GM12872 (cell line): Measurements from ENCODE around the gene MESP1.

ENCODE experiments used
- CTCF ChIP-seq: IDR thresholded peaks from 3 replicates; pipeline ENCODE4 v1.5.1; 2011; ENCODE audit warnings: low read depth, mild to moderate bottlenecking, low read length, moderate library complexity; ENCODE audit not compliant: insufficient read depth

MESP1 gene

GRCh38 chr15:89768071-89768500 is 17.0 kb upstream of the MESP1 start:
- TF ChIP-seq CTCF = no peak

GRCh38 chr15:89767411-89767915 is 16.4 kb upstream of the MESP1 start:
- TF ChIP-seq CTCF = no peak

GRCh38 chr15:89766357-89767311 is 15.6 kb upstream of the MESP1 start:
- no peak for TF ChIP-seq CTCF

- no peak for TF ChIP-seq CTCF
Observed at GRCh38 chr15:89765694-89766093, 14.6 kb upstream of the MESP1 start.

GRCh38 chr15:89761929-89762328 is 10.9 kb upstream of the MESP1 start:
- TF ChIP-seq CTCF = no peak

- no peak for TF ChIP-seq CTCF
Observed at GRCh38 chr15:89761009-89761831, 10.2 kb upstream of the MESP1 start.
